B cell (primary cell): ENCODE data around the gene FRS3. TPM values are rescaled to one million over a fixed set of nuclear protein-coding genes. Genes with fewer than 3 reads are reported as not detected.
A peak's percentile ranks its signal among the peaks of the same experiment; 100 is the strongest.

Source experiments
- ATAC-seq: fragments of 200-7000 bp; cut with Tn5 transposase; one replicate; pipeline ENCODE4 v1.10.0; 2021; ENCODE audit warnings: low read depth, mild to moderate bottlenecking, moderate number of reproducible peaks, moderate library complexity
- CTCF ChIA-PET: fragments of 350-600 bp; sonication (Branson Sonifier 250); formaldehyde crosslinking; loops from one replicate; lab custom pipeline; 2021; ENCODE audit warnings: antibody characterized with exemption, inconsistent platforms; lab: Charles Lee
- POLR2A ChIA-PET: fragments of 350-600 bp; sonication (Branson Sonifier 250); formaldehyde crosslinking; loops from one replicate; lab custom pipeline; 2021; ENCODE audit warnings: antibody characterized with exemption; lab: Charles Lee
- DNase-seq: peaks from one replicate; pipeline ENCODE4 v3.0.0; 2013
- H2AFZ ChIP-seq: 2 replicates; pipeline ENCODE4 v1.6.1; 2012; ENCODE audit warnings: mild to moderate bottlenecking, low read depth, low read length; ENCODE audit not compliant: insufficient read depth, poor library complexity, severe bottlenecking
- H3K27ac ChIP-seq, 2 donors: 1 replicate in 1 of 2; 2 replicates in 1 of 2; pipeline ENCODE4 v1.5.1; 2012 to 2013; ENCODE audit warnings: low read length in 2 of 2, mild to moderate bottlenecking in 2 of 2, moderate library complexity in 1 of 2
- H3K27me3 ChIP-seq, 4 experiments: fragments of 200-600 bp in 1 of 4; sonication (generic) in 1 of 4; replicated peaks in 1 of 4; 1 replicate in 2 of 4; 2 replicates in 2 of 4; pipeline versions ENCODE4 v1.6.1 to v1.7.0; 2013 to 2016; ENCODE audit warnings: low read length in 3 of 4, mild to moderate bottlenecking in 2 of 4, mixed read lengths in 1 of 4, moderate library complexity in 1 of 4; ENCODE audit not compliant: insufficient read depth in 4 of 4, control insufficient read depth in 3 of 4; ENCODE audit errors: control extremely low read depth in 1 of 4
- H3K36me3 ChIP-seq, 2 experiments: replicated peaks in 1 of 2; 1 replicate in 1 of 2; 2 replicates in 1 of 2; pipeline versions ENCODE4 v1.6.1 to v1.7.1; 2013; ENCODE audit warnings: low read length in 1 of 2; ENCODE audit not compliant: insufficient read depth in 2 of 2, control insufficient read depth in 1 of 2; ENCODE audit errors: control extremely low read depth in 1 of 2, extremely low read depth in 1 of 2
- H3K4me1 ChIP-seq, 2 donors: fragments of 200-600 bp in 1 of 2; sonication (generic) in 1 of 2; 1 replicate in 1 of 2; 2 replicates in 1 of 2; pipeline versions ENCODE4 v1.5.1 to v1.6.1; 2013 to 2017; ENCODE audit warnings: low read length in 2 of 2; ENCODE audit not compliant: control insufficient read depth in 2 of 2, insufficient read depth in 2 of 2
- H3K4me2 ChIP-seq: replicated peaks from 2 replicates; pipeline ENCODE3; 2012; ENCODE audit warnings: mild to moderate bottlenecking, low read depth, low read length; ENCODE audit not compliant: poor library complexity, severe bottlenecking
- H3K4me3 ChIP-seq, 5 experiments: fragments of 200-600 bp in 1 of 5; sonication (generic) in 1 of 5; 1 replicate in 3 of 5; 2 replicates in 2 of 5; pipeline versions ENCODE4 v1.5.1 to v1.7.0; 2011 to 2016; ENCODE audit warnings: low read length in 4 of 5, mild to moderate bottlenecking in 4 of 5, low read depth in 2 of 5, control low read depth in 1 of 5, moderate library complexity in 1 of 5; ENCODE audit not compliant: insufficient read depth in 1 of 5; ENCODE audit errors: control extremely low read depth in 1 of 5, extremely low read depth in 1 of 5
- H3K79me2 ChIP-seq: fragments of 200-600 bp; sonication (generic); one replicate; pipeline ENCODE4 v1.6.0; 2016; ENCODE audit warnings: low read length; ENCODE audit not compliant: control insufficient read depth, insufficient read depth
- H3K9ac ChIP-seq: fragments of 200-600 bp; sonication (generic); 2 replicates; pipeline ENCODE4 v1.6.1; 2017; ENCODE audit warnings: mild to moderate bottlenecking, low read length, moderate library complexity
- H3K9me3 ChIP-seq, 3 donors: one replicate each; pipeline versions ENCODE4 v1.6.1 to v1.7.1; 2013; ENCODE audit warnings: low read length in 2 of 3; ENCODE audit not compliant: control insufficient read depth in 2 of 3, insufficient read depth in 1 of 3; ENCODE audit errors: control extremely low read depth in 1 of 3
- H4K20me1 ChIP-seq: 2 replicates; pipeline ENCODE4 v1.6.0; 2012; ENCODE audit warnings: mild to moderate bottlenecking, low read length; ENCODE audit not compliant: insufficient read depth, control insufficient read depth, poor library complexity, severe bottlenecking
- H3K27ac Mint-ChIP-seq: one replicate; pipeline ENCODE4 v1.8.0; 2021; ENCODE audit warnings: mixed read lengths
- H3K27me3 Mint-ChIP-seq: one replicate; pipeline ENCODE4 v1.8.0; 2021; ENCODE audit warnings: mixed read lengths
- H3K4me1 Mint-ChIP-seq: one replicate; pipeline ENCODE4 v1.8.0; 2021; ENCODE audit warnings: mixed read lengths
- H3K4me3 Mint-ChIP-seq: one replicate; pipeline ENCODE4 v1.8.0; 2021; ENCODE audit warnings: mixed read lengths
- H3K9me3 Mint-ChIP-seq: one replicate; pipeline ENCODE4 v1.8.0; 2022; ENCODE audit warnings: mixed read lengths; ENCODE audit not compliant: insufficient read depth
- EZH2 ChIP-seq: IDR thresholded peaks from 2 replicates; pipeline ENCODE4 v1.6.1; 2012; ENCODE audit warnings: borderline replicate concordance, low read depth, mild to moderate bottlenecking, moderate library complexity, low read length; ENCODE audit not compliant: insufficient read depth, poor library complexity, severe bottlenecking
- WGBS: methylation state at CpG from one replicate; pipeline ENCODE4 v1.1.5; 2013; ENCODE audit warnings: missing lambda C conversion rate; ENCODE audit not compliant: insufficient coverage; 5-methylcytosine and 5-hydroxymethylcytosine counted together
- intact Hi-C: fragments of 100-400 bp; cut with micrococcal nuclease; formaldehyde crosslinking; loops from one replicate; pipeline ENCODE4 v1.10.0; 2022
- polyA plus RNA-seq: library from polyadenylated mRNA; depleted of rRNA; stranded (reverse); fragments of >200 nt; gene quantifications from 2 replicates; pipeline ENCODE4 v1.2.3, GENCODE V29; 2012
- total RNA-seq, 2 donors: library from RNA; stranded (reverse); fragments of 120-200 nt in 1 of 2; gene quantifications; 1 replicate in 1 of 2; 2 replicates in 1 of 2; pipeline versions ENCODE4 v1.2.3 to v1.2.4, GENCODE V29; 2013 to 2022
- TF ChIP-seq, protein P1 (sequence below): fragments of 200-600 bp; IDR thresholded peaks from one replicate; pipeline ENCODE4 v1.8.0; 2022; ENCODE audit warnings: antibody characterized with exemption, mild to moderate bottlenecking

The FRS3 gene
- total and polyA plus RNA-seq, 2 donors (not counting 1 experiment from before 2014, with no cell fraction given): 9.8 to 12.0 TPM

DNA sequence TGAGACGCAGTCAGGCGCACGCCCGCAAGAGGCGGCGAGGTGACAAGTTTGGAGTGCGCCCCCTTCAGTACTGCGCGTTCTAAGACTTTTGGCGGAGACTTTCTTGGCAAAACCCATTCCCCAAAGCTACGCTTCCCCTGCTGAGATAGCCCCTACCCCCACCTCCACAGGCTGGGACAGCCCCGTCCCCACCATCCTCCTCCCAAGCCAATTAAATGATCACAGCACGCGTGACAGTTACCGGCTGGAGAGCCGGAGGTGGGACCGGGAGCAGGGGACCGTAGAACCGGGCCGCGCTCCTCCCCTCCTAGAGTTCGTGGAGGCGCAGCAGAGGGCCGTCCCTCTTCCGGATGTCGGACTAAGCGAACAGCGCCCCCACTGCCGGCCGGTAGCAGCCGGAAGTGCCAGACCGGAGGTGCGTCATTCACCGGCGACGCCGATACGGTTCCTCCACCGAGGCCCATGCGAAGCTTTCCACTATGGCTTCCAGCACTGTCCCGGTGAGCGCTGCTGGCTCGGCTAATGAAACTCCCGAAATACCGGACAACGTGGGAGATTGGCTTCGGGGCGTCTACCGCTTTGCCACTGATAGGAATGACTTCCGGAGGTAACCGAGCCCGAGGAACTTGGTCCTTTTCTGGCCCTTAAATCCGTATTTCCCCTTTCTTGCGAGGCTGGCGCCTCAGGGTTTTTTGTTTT, 7.7 kb upstream of the FRS3 start, which contains the start of gene TOMM6:
Gene TOMM6, plus strand, starts transcription at position 476 of the 699 bp plus-strand sequence. Its CDS starts 4 bp downstream, at position 480.
- ATAC-seq: peak; percentile 84
- Histone ChIP-seq H3K4me1 (peaks cover 17 to 27% of the 10 kb centered on the region in 2 donors), H3K79me2 (peaks cover 24% of the 10 kb centered on the region), H3K9ac (peak within 1 kb of the TSS; percentile 96), H3K36me3 (peaks cover 0 to 36% of the 10 kb centered on the region in 2 experiments), H3K4me2 (peak within 1 kb of the TSS; percentile 96), H3K27me3 (no peaks in the 10 kb centered on the region), H3K9me3 (no peaks in the 10 kb centered on the region), H3K4me3 (peak within 1 kb of the TSS; percentile 85 to 99 (median 91)), H4K20me1 (peaks cover 17% of the 10 kb centered on the region), H3K27ac (peak within 1 kb of the TSS; percentile 75 to 95), H2AFZ (peak within 1 kb of the TSS; percentile 93)
- Mint-ChIP-seq H3K4me1 (peaks cover 32% of the 10 kb centered on the region), H3K4me3 (peak within 1 kb of the TSS; percentile 97), H3K27ac (peak within 1 kb of the TSS; percentile 98), H3K27me3 (no peaks in the 10 kb centered on the region), H3K9me3 (no peaks in the 10 kb centered on the region)
- under 1% methylated on average over 53 of the region's 55 CpGs for WGBS
- intact Hi-C loops: loop anchor here (1.0 to 10.0 kb wide), 12 partner anchors 8 to 1091 kb away; partner anchors contain the start of genes BYSL, CCND3, FRS3 and MED20
- DNase-seq: peak; percentile 98
- CTCF ChIA-PET: interaction anchor here (0.7 to 10.0 kb wide), 25 partner anchors 10 to 760 kb away, joined by 3 to 198 read pairs (median 5); partner anchors contain the start of genes BYSL, MED20, MRPS10 and TAF8
- no peak for TF ChIP-seq EZH2
- TF ChIP-seq, protein P1, sequence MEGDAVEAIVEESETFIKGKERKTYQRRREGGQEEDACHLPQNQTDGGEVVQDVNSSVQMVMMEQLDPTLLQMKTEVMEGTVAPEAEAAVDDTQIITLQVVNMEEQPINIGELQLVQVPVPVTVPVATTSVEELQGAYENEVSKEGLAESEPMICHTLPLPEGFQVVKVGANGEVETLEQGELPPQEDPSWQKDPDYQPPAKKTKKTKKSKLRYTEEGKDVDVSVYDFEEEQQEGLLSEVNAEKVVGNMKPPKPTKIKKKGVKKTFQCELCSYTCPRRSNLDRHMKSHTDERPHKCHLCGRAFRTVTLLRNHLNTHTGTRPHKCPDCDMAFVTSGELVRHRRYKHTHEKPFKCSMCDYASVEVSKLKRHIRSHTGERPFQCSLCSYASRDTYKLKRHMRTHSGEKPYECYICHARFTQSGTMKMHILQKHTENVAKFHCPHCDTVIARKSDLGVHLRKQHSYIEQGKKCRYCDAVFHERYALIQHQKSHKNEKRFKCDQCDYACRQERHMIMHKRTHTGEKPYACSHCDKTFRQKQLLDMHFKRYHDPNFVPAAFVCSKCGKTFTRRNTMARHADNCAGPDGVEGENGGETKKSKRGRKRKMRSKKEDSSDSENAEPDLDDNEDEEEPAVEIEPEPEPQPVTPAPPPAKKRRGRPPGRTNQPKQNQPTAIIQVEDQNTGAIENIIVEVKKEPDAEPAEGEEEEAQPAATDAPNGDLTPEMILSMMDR: peak; percentile 85
- POLR2A ChIA-PET: interaction anchor here (0.7 to 2.7 kb wide), 9 partner anchors 53 to 776 kb away, joined by 3 to 36 read pairs (median 6); partner anchors contain the start of genes BYSL, MED20, TAF8 and TFEB
